ENCODE results near the gene ZNF431.
"Not testable (repeated sequence)": the region's sequence is repeated elsewhere in the genome, so short reads cannot be mapped to it uniquely, and the experiment has no call there.

DNA sequence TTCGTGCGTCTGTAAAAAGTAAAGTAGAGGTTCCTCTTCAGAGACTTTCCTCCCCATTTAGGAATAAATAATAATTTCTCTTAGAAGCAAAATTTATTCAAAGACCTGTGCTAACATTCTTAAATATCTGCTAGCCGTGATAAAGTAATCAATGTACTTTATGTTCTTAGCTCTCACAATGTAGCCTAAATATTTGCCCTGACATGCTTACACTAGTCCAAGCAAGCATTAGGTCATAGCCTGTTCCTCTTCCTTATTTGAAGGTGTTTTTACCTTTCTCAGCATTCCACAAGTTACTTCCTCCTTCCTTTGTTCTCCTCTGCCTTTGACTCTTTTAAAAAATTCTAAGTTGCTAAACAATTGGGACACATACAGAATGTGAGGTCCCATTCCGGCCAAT, 94.9 kb downstream of the ZNF431 start:
- TF ChIP-seq, protein P1, sequence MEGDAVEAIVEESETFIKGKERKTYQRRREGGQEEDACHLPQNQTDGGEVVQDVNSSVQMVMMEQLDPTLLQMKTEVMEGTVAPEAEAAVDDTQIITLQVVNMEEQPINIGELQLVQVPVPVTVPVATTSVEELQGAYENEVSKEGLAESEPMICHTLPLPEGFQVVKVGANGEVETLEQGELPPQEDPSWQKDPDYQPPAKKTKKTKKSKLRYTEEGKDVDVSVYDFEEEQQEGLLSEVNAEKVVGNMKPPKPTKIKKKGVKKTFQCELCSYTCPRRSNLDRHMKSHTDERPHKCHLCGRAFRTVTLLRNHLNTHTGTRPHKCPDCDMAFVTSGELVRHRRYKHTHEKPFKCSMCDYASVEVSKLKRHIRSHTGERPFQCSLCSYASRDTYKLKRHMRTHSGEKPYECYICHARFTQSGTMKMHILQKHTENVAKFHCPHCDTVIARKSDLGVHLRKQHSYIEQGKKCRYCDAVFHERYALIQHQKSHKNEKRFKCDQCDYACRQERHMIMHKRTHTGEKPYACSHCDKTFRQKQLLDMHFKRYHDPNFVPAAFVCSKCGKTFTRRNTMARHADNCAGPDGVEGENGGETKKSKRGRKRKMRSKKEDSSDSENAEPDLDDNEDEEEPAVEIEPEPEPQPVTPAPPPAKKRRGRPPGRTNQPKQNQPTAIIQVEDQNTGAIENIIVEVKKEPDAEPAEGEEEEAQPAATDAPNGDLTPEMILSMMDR (IDR thresholded peaks at IDR 0.05; ENCODE audit: extremely low read depth in 1 of 2, insufficient read depth in 1 of 2, low read depth in 1 of 2, low read length in 2 of 2), result not testable (repeated sequence)
- not testable (repeated sequence) for TF ChIP-seq POLR2AphosphoS5 (IDR thresholded peaks at IDR 0.05; ENCODE audit: insufficient read depth, low read depth, low read length); POLR2A (IDR thresholded peaks at IDR 0.05; ENCODE audit: low read depth, low read length)
- TF ChIP-seq, protein P2, sequence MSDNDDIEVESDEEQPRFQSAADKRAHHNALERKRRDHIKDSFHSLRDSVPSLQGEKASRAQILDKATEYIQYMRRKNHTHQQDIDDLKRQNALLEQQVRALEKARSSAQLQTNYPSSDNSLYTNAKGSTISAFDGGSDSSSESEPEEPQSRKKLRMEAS (IDR thresholded peaks at IDR 0.05; ENCODE audit: insufficient read depth, insufficient read length), result not testable (repeated sequence)

All from endothelial cell of umbilical vein (primary cell).